ENCODE measurements around the gene HS1BP3.

Gene HS1BP3

DNA sequence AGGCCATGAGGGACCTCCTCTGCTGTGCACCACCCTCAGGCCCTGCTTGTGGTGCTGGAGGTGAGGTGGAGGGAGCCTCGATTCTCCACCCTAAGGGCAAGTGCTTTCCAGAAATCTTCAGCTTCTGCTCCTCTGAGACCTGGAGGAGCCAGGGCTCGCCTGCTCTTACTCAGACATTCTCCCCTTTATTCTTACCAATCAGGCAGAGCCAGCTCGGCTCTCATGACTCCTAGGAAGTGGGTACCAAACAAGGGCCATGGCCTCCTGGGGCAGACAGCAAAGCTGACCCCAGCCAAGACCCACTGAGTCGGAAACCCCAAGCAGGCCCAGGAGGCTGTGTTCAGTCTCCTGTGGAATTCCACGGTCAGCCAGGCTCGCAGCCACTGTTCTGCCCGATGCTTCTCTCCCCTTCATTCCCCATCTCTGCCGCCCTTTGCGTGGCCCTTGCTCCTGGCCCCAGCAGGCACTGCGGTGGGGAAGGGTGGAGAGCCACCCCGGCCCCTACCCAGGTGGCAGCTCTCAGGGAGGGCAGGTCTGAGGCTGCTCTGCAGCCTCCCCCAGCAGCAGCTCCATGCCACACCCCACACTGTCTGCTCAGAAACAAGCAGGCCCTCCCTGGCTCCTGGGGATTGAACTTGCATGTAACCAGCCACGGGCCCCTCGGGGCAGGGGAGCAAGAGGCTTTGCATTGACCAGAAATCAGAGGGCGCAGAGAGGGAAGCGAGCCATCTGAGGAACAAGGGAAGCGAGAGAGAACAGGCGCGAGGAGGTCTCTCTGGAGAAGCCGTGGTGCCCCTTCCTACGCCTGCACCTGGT is 24.0 kb downstream of the HS1BP3 start:
- no peak for DNase-seq

- no peak for DNase-seq
These were observed 24.6 kb downstream of the HS1BP3 start for GRCh38 chr2:20626392-20626697.

GRCh38 chr2:20625491-20626391 is 25.2 kb downstream of the HS1BP3 start:
- DNase-seq = no peak

GRCh38 chr2:20624884-20625485 is 25.9 kb downstream of the HS1BP3 start:
- DNase-seq = no peak

DNA sequence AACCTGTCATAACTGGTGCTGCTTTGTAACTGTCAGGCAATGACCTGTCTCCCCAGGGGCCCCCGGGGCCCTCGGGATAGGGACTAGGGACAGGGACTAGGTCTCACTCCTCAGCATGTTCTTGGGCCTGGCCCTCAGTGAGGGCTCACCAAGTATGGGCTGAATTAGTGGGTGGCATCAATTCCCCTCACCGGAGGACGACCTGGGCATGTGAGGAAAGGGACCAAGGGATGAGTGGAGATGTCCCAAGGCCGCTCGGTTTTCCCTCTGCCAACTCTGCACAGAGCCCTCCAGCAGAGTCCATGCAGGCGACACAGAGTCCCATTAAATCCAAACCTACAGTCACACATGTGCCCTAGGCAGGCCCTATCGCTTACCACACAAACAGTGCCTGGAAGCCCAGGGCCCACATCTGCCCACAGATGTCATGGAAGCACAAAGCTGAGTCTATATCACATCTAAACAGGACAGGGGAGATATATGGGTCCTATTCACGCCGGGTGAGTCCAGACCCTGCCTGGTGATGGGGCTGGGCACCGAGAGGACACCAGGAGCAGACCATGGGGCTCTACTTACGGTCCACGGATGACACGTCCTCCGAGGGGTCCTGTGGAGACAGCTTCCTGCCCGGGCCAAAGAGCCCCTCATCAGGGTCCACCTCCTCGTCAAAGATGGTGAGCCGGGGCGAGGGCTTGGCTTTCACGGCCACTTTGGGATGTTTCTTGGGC is 26.6 kb downstream of the HS1BP3 start:
- no peak for DNase-seq

GRCh38 chr2:20623741-20624155 is 27.1 kb downstream of the HS1BP3 start:
- DNase-seq = no peak

GRCh38 chr2:20623241-20623640 is 27.7 kb downstream of the HS1BP3 start:
- peak; percentile 63 for DNase-seq

GRCh38 chr2:20622731-20623130 is 28.2 kb downstream of the HS1BP3 start:
- DNase-seq = peak; percentile 95

DNA sequence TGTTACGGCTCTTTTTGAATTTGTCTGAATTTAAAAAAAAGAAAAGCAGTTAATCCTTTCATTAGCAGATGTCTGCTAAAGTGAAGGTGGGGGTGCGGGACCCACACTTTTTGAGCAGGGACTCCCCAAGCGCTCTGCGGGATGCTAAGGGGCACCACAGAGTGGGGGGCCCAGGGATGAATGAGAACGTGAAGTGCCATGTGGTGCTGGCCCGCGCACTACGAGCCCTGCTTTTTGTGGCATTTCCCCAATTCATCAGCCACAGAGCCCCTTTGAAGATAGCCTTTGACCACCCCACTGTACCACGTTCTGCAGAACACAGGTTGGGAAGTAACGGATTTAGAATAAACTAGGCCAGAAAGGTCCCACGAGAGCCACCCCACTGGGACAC is 28.6 kb downstream of the HS1BP3 start:
- DNase-seq = no peak

DNA sequence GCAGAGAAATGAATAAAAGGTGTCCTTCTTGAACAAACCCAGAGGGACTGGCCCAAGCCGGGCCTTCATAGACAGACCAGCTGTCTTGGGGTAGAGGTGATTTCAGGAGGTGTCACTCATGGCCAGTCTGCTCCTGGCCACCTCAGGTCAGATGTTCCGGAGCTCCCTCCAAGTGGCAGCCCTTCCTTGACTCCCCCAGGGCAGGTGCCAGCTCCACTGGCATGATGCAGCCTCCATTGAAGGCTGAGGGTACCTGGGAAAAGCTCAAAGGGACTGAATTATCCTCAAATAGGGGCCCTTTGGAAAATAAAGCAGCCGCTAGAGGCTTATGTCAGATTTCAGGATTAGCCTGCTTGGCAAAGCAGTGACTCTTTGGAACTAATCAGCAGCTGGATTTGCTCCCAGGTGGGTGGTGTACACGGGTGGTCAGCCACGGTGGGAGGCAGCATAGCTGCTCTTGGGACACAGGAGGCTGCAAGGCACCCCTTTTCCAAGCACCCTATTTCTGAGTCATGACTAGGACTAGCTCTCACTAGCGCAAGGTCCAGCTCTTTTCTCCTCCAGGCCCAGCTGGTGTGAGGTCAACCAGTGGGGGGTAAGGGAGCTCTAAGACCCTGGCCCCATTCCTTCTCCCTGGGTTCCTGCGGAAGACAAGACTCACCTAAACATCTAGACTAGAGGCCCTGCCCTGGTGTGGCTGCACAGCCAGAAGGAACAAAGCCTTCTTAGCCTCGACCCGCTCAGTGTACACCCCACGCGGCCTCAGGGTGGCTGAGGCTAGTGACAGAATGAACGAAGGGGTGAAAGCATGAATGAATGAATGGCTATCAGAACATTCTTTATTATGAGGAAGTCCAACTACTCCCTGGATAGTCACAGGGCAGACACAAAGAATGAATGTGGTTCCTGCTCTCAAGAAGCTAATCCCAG is 29.3 kb downstream of the HS1BP3 start:
- no peak for DNase-seq

GRCh38 chr2:20620696-20621365 is 30.1 kb downstream of the HS1BP3 start:
- no peak for DNase-seq

- DNase-seq = no peak
These were observed 30.6 kb downstream of the HS1BP3 start for GRCh38 chr2:20620271-20620681.

GRCh38 chr2:20619624-20620024 is 31.3 kb downstream of the HS1BP3 start:
- DNase-seq = no peak

DNA sequence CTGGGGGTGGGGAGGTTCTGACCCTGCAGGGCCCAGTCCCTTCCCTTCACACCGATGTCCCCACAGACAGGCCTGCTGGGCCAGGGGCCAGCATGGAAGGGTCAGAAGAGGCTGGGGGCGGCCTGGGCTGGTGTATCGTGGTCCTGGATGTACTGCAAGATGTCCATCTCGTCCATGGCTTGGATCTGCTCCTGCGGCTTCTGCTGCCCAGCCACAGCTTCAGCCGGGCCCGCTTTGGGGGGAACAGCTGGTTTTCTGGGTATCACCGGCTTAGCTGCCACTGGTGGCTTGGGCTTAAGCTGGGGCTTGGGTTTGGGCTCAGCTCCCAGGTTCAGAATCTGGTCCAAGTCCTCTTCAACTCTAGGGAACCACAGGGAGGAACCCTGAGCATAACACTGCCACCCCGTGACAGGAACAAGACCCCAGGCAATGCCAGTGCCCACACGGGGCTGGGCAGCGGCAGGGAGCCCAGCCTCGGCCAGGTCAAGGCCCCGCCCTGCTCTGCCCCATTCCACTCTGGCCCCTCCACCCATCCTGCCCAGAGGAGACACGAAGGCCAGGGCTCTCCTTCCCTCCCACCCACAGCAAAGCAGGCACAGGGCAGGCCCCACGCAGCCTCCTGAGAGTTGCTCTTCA is 31.9 kb downstream of the HS1BP3 start:
- no peak for DNase-seq

DNA sequence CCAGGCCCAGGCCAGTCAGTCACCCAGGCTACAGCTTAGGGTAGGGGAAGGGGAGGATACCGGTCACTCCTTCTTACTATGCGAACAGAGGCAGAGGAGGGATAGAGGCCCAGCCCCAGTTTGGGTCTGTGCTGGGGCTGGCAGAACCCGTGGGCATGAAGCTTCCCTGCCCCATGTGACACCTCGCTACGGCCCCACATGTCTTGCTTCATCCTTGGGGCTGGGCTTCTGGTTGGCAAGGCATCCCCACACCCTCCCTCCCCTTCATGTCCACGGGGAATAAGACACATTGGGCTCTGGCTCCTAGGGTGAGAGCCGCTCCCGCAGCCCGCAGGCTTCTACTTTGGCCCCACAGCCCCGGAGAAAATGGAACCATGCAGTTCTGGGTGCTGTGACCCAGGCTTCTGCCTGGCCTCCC is 32.4 kb downstream of the HS1BP3 start:
- no peak for DNase-seq

DNA sequence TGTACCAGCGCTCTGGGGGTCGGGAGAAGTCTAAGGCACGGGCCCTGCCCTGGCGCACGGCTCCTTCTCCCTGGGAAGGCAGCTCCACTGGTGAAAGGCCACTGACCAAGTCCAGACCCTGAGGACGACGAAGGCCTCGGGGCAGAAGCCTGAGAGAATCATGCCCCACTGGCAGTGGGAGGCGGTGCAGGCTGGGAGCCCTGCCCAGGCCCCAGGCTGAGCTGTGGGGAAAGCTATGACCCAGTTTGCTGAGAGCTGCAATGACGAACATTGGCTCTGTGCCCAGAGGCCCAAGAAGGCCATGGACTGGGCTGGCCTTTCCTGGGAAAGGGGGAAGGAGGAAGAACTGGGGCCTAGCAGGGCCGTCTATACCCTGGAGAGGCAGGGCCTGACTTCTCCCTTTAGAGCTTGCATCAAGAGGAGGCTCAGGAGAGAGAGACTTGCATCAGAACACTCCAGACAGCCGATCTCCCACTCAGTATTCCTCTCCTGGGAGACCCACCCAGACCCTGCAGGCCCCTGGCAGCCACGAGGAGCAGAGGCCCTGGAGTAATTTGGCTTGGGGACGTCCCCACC is 32.9 kb downstream of the HS1BP3 start:
- DNase-seq = no peak

DNA sequence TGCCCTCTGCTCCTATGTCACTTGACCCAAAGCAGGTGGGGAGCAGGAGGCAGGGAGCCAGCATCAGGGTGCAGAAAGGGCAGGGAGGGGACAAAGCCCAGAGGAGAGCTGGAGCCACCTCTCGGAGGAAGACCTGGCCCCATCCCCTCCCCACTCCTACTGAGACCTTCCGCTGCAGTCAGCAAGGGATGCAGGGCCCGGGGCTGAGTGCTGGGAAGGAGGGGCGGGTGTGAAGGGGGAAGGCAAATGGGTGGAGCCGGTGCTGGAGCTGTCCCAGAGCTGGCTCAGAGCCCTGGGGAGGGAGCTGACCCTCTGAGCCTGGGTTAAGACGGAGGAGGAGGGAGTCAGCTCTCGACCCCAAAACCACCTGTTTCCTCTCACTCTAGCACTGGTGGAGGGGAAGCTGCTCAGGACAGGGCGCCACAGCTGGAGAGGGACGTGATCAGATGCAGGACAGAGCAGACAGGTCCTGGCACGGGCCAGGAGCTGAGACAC is 33.8 kb downstream of the HS1BP3 start:
- no peak for DNase-seq

- no peak for DNase-seq
These were observed 34.5 kb downstream of the HS1BP3 start for GRCh38 chr2:20616341-20616871.

- no peak for DNase-seq
These were observed 35.2 kb downstream of the HS1BP3 start for GRCh38 chr2:20615466-20616241.

Data from NCI-H2171 treated with DMSO at 0.1 percent for 48 hours (cell line).